GM12878 (cell line): ENCODE measurements around the gene AMBRA1. TPM values are rescaled to one million over a fixed set of nuclear protein-coding genes. Genes with fewer than 3 reads are reported as not detected.

Source experiments
- ATAC-seq: fragments of 200-7000 bp; cut with Tn5 transposase; 3 replicates; pipeline ENCODE4 v1.9.1; 2020; ENCODE audit warnings: mild to moderate bottlenecking, moderate library complexity
- BruUV-seq: library from RNA; stranded (reverse); fragments of 400-500 nt; replicated peaks from 2 replicates; lab custom pipeline; 2021; lab: Mats Ljungman, UMichigan
- CTCF ChIA-PET: fragments of 300-600 bp; sonication (Branson Sonifier 250); formaldehyde crosslinking; extraction: SDS; loops from one replicate; lab custom pipeline; 2021; ENCODE audit warnings: inconsistent platforms; lab: Yijun Ruan, JAX
- POLR2A ChIA-PET: fragments of 350-600 bp; formaldehyde crosslinking; extraction: SDS; loops from one replicate; lab custom pipeline; 2021; ENCODE audit warnings: inconsistent platforms; lab: Charles Lee
- RAD21 ChIA-PET: fragments of 300-600 bp; sonication (Branson Sonifier 250); formaldehyde crosslinking; loops from one replicate; lab custom pipeline; 2023; ENCODE audit warnings: antibody characterized with exemption; ENCODE audit not compliant: unreplicated experiment; lab: Charles Lee
- SMC1A ChIA-PET: fragments of 300-600 bp; sonication (Branson Sonifier 250); formaldehyde crosslinking; loops from one replicate; lab custom pipeline; 2023; ENCODE audit not compliant: unreplicated experiment, uncharacterized antibody; lab: Charles Lee
- DNase-seq: peaks from one replicate; pipeline ENCODE4 v3.0.0-alpha.2; 2011; ENCODE audit warnings: low read depth, low spot score
- FAIRE-seq: peaks from 3 replicates; lab custom pipeline; 2011; peaks lifted over from hg19 to GRCh38; lab: Jason Lieb, UNC
- H2AFZ ChIP-seq: 2 replicates; pipeline ENCODE4 v1.6.0; 2011; ENCODE audit warnings: low read depth, low read length, control low read depth; ENCODE audit not compliant: control insufficient read depth
- H3K27ac ChIP-seq: 2 replicates; pipeline ENCODE4 v1.5.1; 2011; ENCODE audit warnings: control low read depth; ENCODE audit not compliant: control insufficient read depth, insufficient read depth
- H3K27me3 ChIP-seq, 2 experiments: replicated peaks in 1 of 2; 2 replicates each; pipeline versions ENCODE4 v1.6.0 to v1.6.1; 2011; ENCODE audit warnings: low read length in 1 of 2; ENCODE audit not compliant: control insufficient read depth in 2 of 2, insufficient read depth in 2 of 2
- H3K36me3 ChIP-seq, 2 experiments: 2 replicates each; pipeline ENCODE4 v1.5.1; 2011; ENCODE audit warnings: low read length in 1 of 2; ENCODE audit not compliant: control insufficient read depth in 2 of 2, insufficient read depth in 2 of 2
- H3K4me1 ChIP-seq: 2 replicates; pipeline ENCODE4 v1.6.1; 2011; ENCODE audit warnings: mild to moderate bottlenecking, low read length, moderate library complexity, mixed read lengths; ENCODE audit not compliant: control insufficient read depth, insufficient read depth
- H3K4me2 ChIP-seq: 2 replicates; pipeline ENCODE4 v1.6.0; 2011; ENCODE audit warnings: control low read depth; ENCODE audit not compliant: control insufficient read depth, insufficient read depth
- H3K4me3 ChIP-seq: fragments of 200-600 bp; sonication (generic); 2 replicates; pipeline ENCODE4 v1.5.1; 2016
- H3K79me2 ChIP-seq: 2 replicates; pipeline ENCODE4 v1.6.0; 2011; ENCODE audit warnings: low read length; ENCODE audit not compliant: control insufficient read depth, insufficient read depth
- H3K9ac ChIP-seq: 2 replicates; pipeline ENCODE4 v1.8.0; 2011; ENCODE audit warnings: low read length, control low read depth, mixed read lengths; ENCODE audit not compliant: control insufficient read depth, insufficient read depth
- H3K9me3 ChIP-seq: replicated peaks from 3 replicates; pipeline ENCODE4 v1.5.1; 2011; ENCODE audit warnings: mild to moderate bottlenecking, low read length; ENCODE audit not compliant: control insufficient read depth, insufficient read depth
- H4K20me1 ChIP-seq: 2 replicates; pipeline ENCODE4 v1.6.0; 2011; ENCODE audit not compliant: control insufficient read depth, insufficient read depth
- BACH1 ChIP-seq: fragments of 450-650 bp; IDR thresholded peaks from 2 replicates; pipeline ENCODE4 v1.6.1; 2017; ENCODE audit warnings: mild to moderate bottlenecking, borderline replicate concordance
- CEBPB ChIP-seq, 2 experiments: fragments of 150-350 bp in 1 of 2; IDR thresholded peaks; 2 replicates each; pipeline ENCODE4 v1.6.1; 2012 to 2014; ENCODE audit warnings: low read depth in 2 of 2, low read length in 2 of 2, borderline replicate concordance in 1 of 2, inconsistent platforms in 1 of 2
- CEBPZ ChIP-seq: fragments of 150-350 bp; IDR thresholded peaks from 2 replicates; pipeline ENCODE4 v1.6.1; 2016; ENCODE audit warnings: low read depth, low read length
- PAX5 ChIP-seq: IDR thresholded peaks from 2 replicates; pipeline ENCODE4 v1.6.1; 2011; ENCODE audit warnings: low read depth, low read length, borderline replicate concordance
- RAD21 ChIP-seq: IDR thresholded peaks from 2 replicates; pipeline ENCODE4 v1.6.1; 2011; ENCODE audit warnings: mild to moderate bottlenecking, low read depth, low read length, moderate library complexity; ENCODE audit not compliant: insufficient read depth
- RCOR1 ChIP-seq: conservative IDR thresholded peaks from 2 replicates; pipeline ENCODE4 v1.6.1; 2012; ENCODE audit warnings: low read depth, low read length, improper control_type of control experiment
- SKIL ChIP-seq: fragments of 450-650 bp; IDR thresholded peaks from 2 replicates; pipeline ENCODE4 v1.6.1; 2017; ENCODE audit warnings: mild to moderate bottlenecking, low read depth, inconsistent platforms; ENCODE audit not compliant: poor library complexity, severe bottlenecking
- SP1 ChIP-seq: IDR thresholded peaks from one replicate; pipeline ENCODE4 v1.6.1; 2011; ENCODE audit warnings: low read depth, low read length
- USF1 ChIP-seq: IDR thresholded peaks from 2 replicates; pipeline ENCODE4 v1.6.1; 2011; ENCODE audit warnings: borderline replicate concordance, low read depth, mild to moderate bottlenecking, moderate library complexity, mixed read lengths, low read length; ENCODE audit not compliant: insufficient read depth; ENCODE audit errors: extremely low read length
- ZNF274 ChIP-seq: IDR thresholded peaks from one replicate; pipeline ENCODE4 v1.8.0; 2011; ENCODE audit not compliant: insufficient read length, insufficient read depth
- ZNF622 ChIP-seq: fragments of 450-650 bp; IDR thresholded peaks from 2 replicates; pipeline ENCODE4 v1.6.1; 2017; ENCODE audit warnings: mild to moderate bottlenecking, inconsistent platforms
- WGBS: methylation state at CpG from one replicate; pipeline ENCODE4 v1.1.6; 2016; ENCODE audit warnings: low lambda C conversion rate; ENCODE audit not compliant: insufficient replicate concordance, insufficient coverage; ENCODE audit errors: missing lambda C conversion rate; 5-methylcytosine and 5-hydroxymethylcytosine counted together
- in situ Hi-C: fragments of 300-500 bp; cut with MboI; formaldehyde crosslinking; loops from 9 replicates; pipeline ENCODE4 v1.14.3; 2018; ENCODE audit warnings: mixed read lengths
- intact Hi-C: fragments of 100-400 bp; cut with micrococcal nuclease; formaldehyde crosslinking; loops from one replicate; pipeline ENCODE4 v1.14.2; 2022; ENCODE audit not compliant: unreplicated experiment
- polyA plus RNA-seq, 11 experiments: library from polyadenylated mRNA; depleted of rRNA in 4 of 11; unstranded in 6 of 11; stranded (reverse) in 5 of 11; fragments of >200 nt; fragmentation: Nextera tagmentation in 4 of 11; fragmentation: Illumina TruSeq in 1 of 11; extraction: Ambion mirVana in 4 of 11; extraction: Trizol in 1 of 11; gene quantifications; 1 replicate in 1 of 11; 2 replicates in 10 of 11; pipeline versions ENCODE4 v1.2.1 to v1.2.3, GENCODE V29; 2011 to 2016; ENCODE audit warnings: inconsistent platforms in 2 of 11, missing spikeins in 2 of 11, low read depth in 1 of 11
- total RNA-seq, 4 experiments: library from RNA; depleted of rRNA in 3 of 4; stranded (reverse); fragments of >200 nt in 3 of 4; fragmentation: Illumina TruSeq in 1 of 4; extraction: Trizol in 1 of 4; gene quantifications; 2 replicates each; pipeline versions ENCODE4 v1.2.1 to v1.2.3, GENCODE V29; 2013 to 2021

AMBRA1 gene
- total and polyA plus RNA-seq, 10 of the 15 experiments (the other 5 are each of a cell fraction or from before 2014, with no cell fraction given), result 0.57 to 34.3 (median 13.7) TPM

GRCh38 chr11:46389450-46390330 is 204.1 kb downstream of the AMBRA1 start:
- SMC1A ChIA-PET, result interaction anchor here (0.6 to 4.9 kb wide), 20 partner anchors 29 to 236 kb away, joined by 3 to 24 read pairs (median 4); no protein-coding TSS in a partner anchor
- Histone ChIP-seq H3K36me3 (no peaks in the 10 kb centered on the region), H2AFZ (no peak overlapping the region), H3K4me3 (peak overlapping the region; percentile 74; the same call in 1 of the 2 replicates), H4K20me1 (no peaks in the 10 kb centered on the region), H3K9me3 (no peaks in the 10 kb centered on the region), H3K4me2 (peak overlapping the region; percentile 84), H3K9ac (no peak overlapping the region), H3K4me1 (peaks cover 6% of the 10 kb centered on the region), H3K79me2 (no peaks in the 10 kb centered on the region), H3K27ac (no peak overlapping the region), H3K27me3 (peaks cover 13 to 16% of the 10 kb centered on the region in 2 experiments)
- WGBS, result 8% methylated on average over 77 of the region's 80 CpGs
- CTCF ChIA-PET, result interaction anchor here (0.6 to 6.7 kb wide), 36 partner anchors 10 to 345 kb away, joined by 3 to 94 read pairs (median 5); partner anchors contain the start of genes ATG13 and HARBI1
- ATAC-seq (peak; percentile 83), FAIRE-seq (no peak), DNase-seq (no peak)
- in situ Hi-C loops, result loop anchor here (10.0 kb wide), 1 partner anchor 145 kb away; no protein-coding TSS in a partner anchor
- POLR2A ChIA-PET, result interaction anchor here (0.6 kb wide), 1 partner anchor 30 kb away, joined by 3 read pairs; no protein-coding TSS in a partner anchor
- RAD21 ChIA-PET, result interaction anchor here (0.6 to 3.4 kb wide), 18 partner anchors 30 to 818 kb away, joined by 3 to 16 read pairs (median 5); no protein-coding TSS in a partner anchor
- no TSS peak for BruUV-seq
- intact Hi-C loops, result loop anchor here (1.0 to 2.0 kb wide), 3 partner anchors 140 to 227 kb away; partner anchors contain the start of genes ATG13 and HARBI1
- no peak for TF ChIP-seq RCOR1
- no peak for TF ChIP-seq SP1
- TF ChIP-seq RAD21, result peak; percentile 63
- no peak for TF ChIP-seq ZNF274
- peak; percentile 14; the same call in 1 of the 2 replicates for TF ChIP-seq PAX5
- no peak for TF ChIP-seq USF1
- no peak for TF ChIP-seq SKIL
- TF ChIP-seq CEBPB (IDR thresholded peaks at IDR 0.05; ENCODE audit: borderline replicate concordance in 1 of 2, low read depth in 2 of 2, low read length in 2 of 2), result no peak
- peak; percentile 35; the same call in 1 of the 2 replicates for TF ChIP-seq BACH1
- no peak for TF ChIP-seq CEBPZ
- no peak for TF ChIP-seq ZNF622
